Effector memory CD8-positive, alpha-beta T cell (primary cell): ENCODE data around the gene TLR2.

Experiments used
- ATAC-seq: fragments of 150-1000 bp; cut with Tn5 transposase; replicated peaks from 2 replicates; pipeline ENCODE4 v1.10.0; 2021; ENCODE audit warnings: mild to moderate bottlenecking, moderate library complexity
- DNase-seq, 3 experiments: peaks; one replicate each; pipeline ENCODE4 v3.0.0; 2021
- H3K27ac Mint-ChIP-seq, 2 donors: one replicate each; pipeline ENCODE4 v1.8.0; 2022; ENCODE audit warnings: mild to moderate bottlenecking in 2 of 2, mixed read lengths in 2 of 2, moderate library complexity in 2 of 2
- H3K27me3 Mint-ChIP-seq, 2 donors: one replicate each; pipeline ENCODE4 v1.8.0; 2022; ENCODE audit warnings: mixed read lengths in 2 of 2
- H3K36me3 Mint-ChIP-seq: one replicate; pipeline ENCODE4 v1.8.0; 2022; ENCODE audit warnings: mild to moderate bottlenecking, moderate library complexity, mixed read lengths; ENCODE audit not compliant: insufficient read depth
- H3K4me1 Mint-ChIP-seq, 2 donors: one replicate each; pipeline ENCODE4 v1.8.0; 2022; ENCODE audit warnings: low read depth in 2 of 2, mixed read lengths in 2 of 2
- H3K4me3 Mint-ChIP-seq, 2 donors: one replicate each; pipeline ENCODE4 v1.8.0; 2022; ENCODE audit warnings: mild to moderate bottlenecking in 2 of 2, mixed read lengths in 2 of 2, moderate library complexity in 2 of 2
- H3K9me3 Mint-ChIP-seq, 2 donors: one replicate each; pipeline ENCODE4 v1.8.0; 2022; ENCODE audit warnings: mixed read lengths in 2 of 2

The TLR2 gene

GRCh38 chr4:153725831-153726154, 41.7 kb downstream of the TLR2 start:
- H3K27me3 Mint-ChIP-seq = peaks cover 19 to 34% of the 10 kb centered on the region in 2 donors

GRCh38 chr4:153728151-153728550, 44.1 kb downstream of the TLR2 start:
- H3K36me3 Mint-ChIP-seq = no peaks in the 10 kb centered on the region
- ATAC-seq = no peak
- no peak for DNase-seq
- H3K27ac Mint-ChIP-seq = no peak overlapping the region
- no peak overlapping the region for H3K4me3 Mint-ChIP-seq
- H3K4me1 Mint-ChIP-seq = no peaks in the 10 kb centered on the region
- peaks cover 13 to 24% of the 10 kb centered on the region in 2 donors for H3K27me3 Mint-ChIP-seq
- no peaks in the 10 kb centered on the region for H3K9me3 Mint-ChIP-seq

More at GRCh38 chr4:153725831-153726154, 41.7 kb downstream of the TLR2 start:
- Mint-ChIP-seq H3K9me3 (no peaks in the 10 kb centered on the region), H3K4me1 (no peaks in the 10 kb centered on the region), H3K4me3 (no peak overlapping the region), H3K36me3 (no peaks in the 10 kb centered on the region), H3K27ac (no peak overlapping the region)
- DNase-seq (no peak), ATAC-seq (no peak)

GRCh38 chr4:153728660-153729059, 44.6 kb downstream of the TLR2 start:
- H3K27me3 Mint-ChIP-seq = peaks cover 11 to 22% of the 10 kb centered on the region in 2 donors
- DNase-seq = no peak
- no peaks in the 10 kb centered on the region for H3K9me3 Mint-ChIP-seq
- ATAC-seq = no peak
- H3K36me3 Mint-ChIP-seq = no peaks in the 10 kb centered on the region
- H3K4me3 Mint-ChIP-seq = no peak overlapping the region
- no peaks in the 10 kb centered on the region for H3K4me1 Mint-ChIP-seq
- H3K27ac Mint-ChIP-seq = no peak overlapping the region

GRCh38 chr4:153729895-153730294, 45.8 kb downstream of the TLR2 start:
- Mint-ChIP-seq H3K36me3 (no peaks in the 10 kb centered on the region), H3K9me3 (no peaks in the 10 kb centered on the region), H3K4me1 (no peaks in the 10 kb centered on the region), H3K4me3 (no peak overlapping the region), H3K27ac (no peak overlapping the region), H3K27me3 (peaks cover 0 to 9% of the 10 kb centered on the region in 2 donors)
- ATAC-seq (no peak), DNase-seq (no peak)

- Mint-ChIP-seq H3K4me1 (no peaks in the 10 kb centered on the region), H3K27me3 (peaks cover 11 to 13% of the 10 kb centered on the region in 2 donors), H3K9me3 (no peaks in the 10 kb centered on the region), H3K36me3 (no peaks in the 10 kb centered on the region), H3K27ac (no peak overlapping the region), H3K4me3 (no peak overlapping the region)
- DNase-seq = no peak
- ATAC-seq = no peak
These were observed 47.2 kb downstream of the TLR2 start for GRCh38 chr4:153731239-153731638.

- H3K27me3 Mint-ChIP-seq = peaks cover 9 to 27% of the 10 kb centered on the region in 2 donors
- no peak overlapping the region for H3K4me3 Mint-ChIP-seq
- DNase-seq = no peak
These were observed 49.8 kb downstream of the TLR2 start for GRCh38 chr4:153733751-153734448.

GRCh38 chr4:153735906-153736461, 51.9 kb downstream of the TLR2 start:
- no peak for ATAC-seq
- no peak for DNase-seq
- Mint-ChIP-seq H3K27me3 (peaks cover 20 to 45% of the 10 kb centered on the region in 2 donors), H3K36me3 (no peaks in the 10 kb centered on the region), H3K4me1 (no peaks in the 10 kb centered on the region), H3K4me3 (no peak overlapping the region), H3K9me3 (peaks cover 0 to 4% of the 10 kb centered on the region in 2 donors), H3K27ac (no peak overlapping the region)

More at GRCh38 chr4:153733751-153734448, 49.8 kb downstream of the TLR2 start:
- Mint-ChIP-seq H3K36me3 (no peaks in the 10 kb centered on the region), H3K9me3 (no peaks in the 10 kb centered on the region), H3K4me1 (no peaks in the 10 kb centered on the region), H3K27ac (no peak overlapping the region)
- ATAC-seq = no peak

GRCh38 chr4:153741541-153741940, 57.5 kb downstream of the TLR2 start:
- Mint-ChIP-seq H3K4me1 (no peaks in the 10 kb centered on the region), H3K27ac (no peak overlapping the region), H3K36me3 (no peaks in the 10 kb centered on the region), H3K9me3 (peaks cover 0 to 7% of the 10 kb centered on the region in 2 donors), H3K27me3 (peaks cover 32 to 51% of the 10 kb centered on the region in 2 donors), H3K4me3 (no peak overlapping the region)
- ATAC-seq = no peak
- DNase-seq = no peak

GRCh38 chr4:153745651-153746050, 61.6 kb downstream of the TLR2 start:
- no peak for ATAC-seq
- Mint-ChIP-seq H3K4me3 (no peak overlapping the region), H3K36me3 (no peaks in the 10 kb centered on the region), H3K27ac (no peak overlapping the region), H3K9me3 (peaks cover 0 to 6% of the 10 kb centered on the region in 2 donors), H3K4me1 (no peaks in the 10 kb centered on the region), H3K27me3 (peaks cover 46 to 47% of the 10 kb centered on the region in 2 donors)
- DNase-seq = no peak

- DNase-seq = no peak
- Mint-ChIP-seq H3K27me3 (peaks cover 40 to 43% of the 10 kb centered on the region in 2 donors), H3K4me1 (no peaks in the 10 kb centered on the region), H3K4me3 (no peak overlapping the region), H3K36me3 (no peaks in the 10 kb centered on the region), H3K27ac (no peak overlapping the region), H3K9me3 (no peaks in the 10 kb centered on the region)
- no peak for ATAC-seq
These were observed 63.4 kb downstream of the TLR2 start for GRCh38 chr4:153747406-153747955.

GRCh38 chr4:153748378-153748777, 64.3 kb downstream of the TLR2 start:
- H3K4me3 Mint-ChIP-seq = no peak overlapping the region
- no peak overlapping the region for H3K27ac Mint-ChIP-seq
- H3K36me3 Mint-ChIP-seq = no peaks in the 10 kb centered on the region
- no peaks in the 10 kb centered on the region for H3K9me3 Mint-ChIP-seq
- no peak for ATAC-seq
- H3K4me1 Mint-ChIP-seq = no peaks in the 10 kb centered on the region
- no peak for DNase-seq
- H3K27me3 Mint-ChIP-seq = peaks cover 36 to 42% of the 10 kb centered on the region in 2 donors

- Mint-ChIP-seq H3K27ac (no peak overlapping the region), H3K4me1 (no peaks in the 10 kb centered on the region), H3K36me3 (no peaks in the 10 kb centered on the region), H3K27me3 (peaks cover 33 to 43% of the 10 kb centered on the region in 2 donors), H3K9me3 (no peaks in the 10 kb centered on the region), H3K4me3 (no peak overlapping the region)
- DNase-seq (peak; percentile 22 to 31 (median 30)), ATAC-seq (peak; percentile 36)
These were observed 66.2 kb downstream of the TLR2 start for GRCh38 chr4:153750197-153750817.

GRCh38 chr4:153755186-153755585, 71.1 kb downstream of the TLR2 start:
- no peaks in the 10 kb centered on the region for H3K9me3 Mint-ChIP-seq
- DNase-seq (no peak), ATAC-seq (no peak)
- no peaks in the 10 kb centered on the region for H3K4me1 Mint-ChIP-seq
- H3K27ac Mint-ChIP-seq = no peak overlapping the region
- H3K27me3 Mint-ChIP-seq = peaks cover 39 to 52% of the 10 kb centered on the region in 2 donors
- no peaks in the 10 kb centered on the region for H3K36me3 Mint-ChIP-seq
- no peak overlapping the region for H3K4me3 Mint-ChIP-seq
